GM12891 (cell line): ENCODE results near the gene TMEM54.

ENCODE experiments used
- POLR2A ChIP-seq: IDR thresholded peaks from 2 replicates; pipeline ENCODE4 v1.6.1; 2011; ENCODE audit warnings: low read depth, low read length, control low read depth
- POLR2AphosphoS5 ChIP-seq: IDR thresholded peaks from 2 replicates; pipeline ENCODE4 v1.6.1; 2011; ENCODE audit warnings: low read depth, low read length, control low read depth

DNA sequence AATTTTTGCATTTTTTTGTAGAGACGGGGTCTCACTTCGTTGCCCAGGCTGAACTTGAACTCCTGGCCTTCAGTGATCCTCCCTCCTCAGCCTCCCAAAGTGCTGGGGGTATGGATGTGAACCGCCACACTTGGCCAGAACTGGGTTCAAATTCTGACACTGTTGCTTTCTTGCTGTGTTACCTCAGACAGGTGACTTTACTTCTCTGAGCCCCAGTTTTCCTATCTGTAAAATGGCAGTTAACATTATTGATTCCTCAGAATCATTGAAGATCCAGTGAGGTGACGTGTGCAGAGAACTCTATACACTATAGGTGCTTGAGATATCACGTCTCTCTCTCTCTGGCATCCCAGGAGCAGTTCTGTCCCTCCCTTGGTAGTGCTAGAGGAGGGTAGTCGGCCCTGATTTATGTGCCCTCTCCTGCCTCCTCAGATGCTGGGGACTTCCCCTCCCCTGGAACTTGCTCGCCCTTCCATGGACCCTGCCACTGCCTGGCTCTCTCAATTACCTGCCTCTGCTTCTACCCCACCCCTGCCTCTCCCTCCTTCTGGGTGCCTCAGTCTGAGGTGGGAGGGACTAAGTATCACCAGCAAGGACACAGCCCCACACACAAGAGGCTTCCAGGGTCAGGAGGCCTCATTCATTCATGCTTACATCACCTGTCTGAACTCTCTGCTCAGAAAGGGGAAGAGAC, 17.7 kb downstream of the TMEM54 start:
- TF ChIP-seq POLR2AphosphoS5 (no peak), POLR2A (no peak)
